HCT116 (cell line): Measurements from ENCODE around the gene CETN2.

ENCODE experiments used
- EZH2 ChIP-seq: fragments of 200-600 bp; sonication (generic); IDR thresholded peaks from 2 replicates; pipeline ENCODE4 v1.6.1; 2017; ENCODE audit warnings: antibody characterized with exemption, mixed run types
- EZH2phosphoT487 ChIP-seq: fragments of 200-600 bp; IDR thresholded peaks from 2 replicates; pipeline ENCODE4 v1.6.1; 2018; ENCODE audit warnings: antibody characterized with exemption, borderline replicate concordance
- MAX ChIP-seq: IDR thresholded peaks from 2 replicates; pipeline ENCODE4 v1.6.1; 2012
- POLR2AphosphoS5 ChIP-seq: IDR thresholded peaks from 2 replicates; pipeline ENCODE4 v1.6.1; 2011; ENCODE audit warnings: mild to moderate bottlenecking, low read depth, low read length, moderate library complexity
- RAD21 ChIP-seq: IDR thresholded peaks from 2 replicates; pipeline ENCODE4 v1.6.1; 2012; ENCODE audit warnings: low read depth, mild to moderate bottlenecking
- TCF7L2 ChIP-seq: IDR thresholded peaks from 2 replicates; pipeline ENCODE4 v1.7.0; 2011; ENCODE audit warnings: borderline replicate concordance, inconsistent platforms; ENCODE audit not compliant: insufficient read depth, insufficient read length; ENCODE audit errors: extremely low read depth
- YY1 ChIP-seq: IDR thresholded peaks from 2 replicates; pipeline ENCODE4 v1.6.1; 2011; ENCODE audit warnings: low read length, low read depth, moderate library complexity, mild to moderate bottlenecking; ENCODE audit not compliant: insufficient replicate concordance; ENCODE audit errors: extremely low read depth
- ZNF274 ChIP-seq: fragments of 200-500 bp; sonication (Bioruptor generic); IDR thresholded peaks from 2 replicates; pipeline ENCODE4 v1.6.1; 2014; ENCODE audit warnings: mild to moderate bottlenecking, low read depth, low read length, inconsistent platforms
- TF ChIP-seq, protein P1 (sequence below), 3 experiments: fragments of 200-600 bp in 1 of 3; sonication (generic) in 1 of 3; IDR thresholded peaks in 2 of 3; conservative IDR thresholded peaks in 1 of 3; 2 replicates each; pipeline ENCODE4 v1.5.1; 2012 to 2017; ENCODE audit warnings: low read depth in 2 of 3, low read length in 2 of 3, antibody characterized with exemption in 1 of 3, borderline replicate concordance in 1 of 3, control low read depth in 1 of 3, mild to moderate bottlenecking in 1 of 3, mixed read lengths in 1 of 3, mixed run types in 1 of 3, moderate library complexity in 1 of 3; ENCODE audit not compliant: insufficient read depth in 1 of 3

DNA sequence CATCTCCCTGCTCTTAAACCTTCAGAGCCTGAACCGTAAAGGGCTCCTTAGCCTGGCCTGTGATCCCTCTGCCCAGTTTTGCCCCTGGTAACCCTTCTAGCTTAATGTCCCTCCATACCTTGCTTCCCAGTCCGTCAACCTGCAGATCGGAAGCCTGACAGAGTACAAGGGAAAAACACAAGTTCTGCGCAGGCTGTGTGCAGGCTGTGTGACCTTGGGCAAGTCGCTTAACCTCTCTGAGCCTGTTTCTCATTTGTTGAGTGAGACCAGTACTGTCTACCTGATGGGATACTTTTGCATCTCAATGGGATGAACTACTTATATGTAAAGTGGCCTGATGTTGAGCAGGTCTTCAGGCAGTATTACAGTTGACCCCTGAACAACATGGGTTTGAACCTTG lies 2.0 kb upstream of the CETN2 start:
- TF ChIP-seq, protein P1, sequence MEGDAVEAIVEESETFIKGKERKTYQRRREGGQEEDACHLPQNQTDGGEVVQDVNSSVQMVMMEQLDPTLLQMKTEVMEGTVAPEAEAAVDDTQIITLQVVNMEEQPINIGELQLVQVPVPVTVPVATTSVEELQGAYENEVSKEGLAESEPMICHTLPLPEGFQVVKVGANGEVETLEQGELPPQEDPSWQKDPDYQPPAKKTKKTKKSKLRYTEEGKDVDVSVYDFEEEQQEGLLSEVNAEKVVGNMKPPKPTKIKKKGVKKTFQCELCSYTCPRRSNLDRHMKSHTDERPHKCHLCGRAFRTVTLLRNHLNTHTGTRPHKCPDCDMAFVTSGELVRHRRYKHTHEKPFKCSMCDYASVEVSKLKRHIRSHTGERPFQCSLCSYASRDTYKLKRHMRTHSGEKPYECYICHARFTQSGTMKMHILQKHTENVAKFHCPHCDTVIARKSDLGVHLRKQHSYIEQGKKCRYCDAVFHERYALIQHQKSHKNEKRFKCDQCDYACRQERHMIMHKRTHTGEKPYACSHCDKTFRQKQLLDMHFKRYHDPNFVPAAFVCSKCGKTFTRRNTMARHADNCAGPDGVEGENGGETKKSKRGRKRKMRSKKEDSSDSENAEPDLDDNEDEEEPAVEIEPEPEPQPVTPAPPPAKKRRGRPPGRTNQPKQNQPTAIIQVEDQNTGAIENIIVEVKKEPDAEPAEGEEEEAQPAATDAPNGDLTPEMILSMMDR (IDR thresholded peaks at IDR 0.05 in 2 of 3, conservative IDR thresholded peaks at IDR 0.05 in 1 of 3; ENCODE audit: borderline replicate concordance in 1 of 3, insufficient read depth in 1 of 3, low read depth in 2 of 3, low read length in 2 of 3), result no peak
- TF ChIP-seq EZH2 (no peak), YY1 (no peak), ZNF274 (no peak), TCF7L2 (no peak), EZH2phosphoT487 (no peak), MAX (no peak), RAD21 (no peak), POLR2AphosphoS5 (no peak)
